ENCODE results near the gene WWC2.

- TF ChIP-seq POLR2AphosphoS5 (IDR thresholded peaks at IDR 0.05; ENCODE audit: low read depth, low read length) (no peak), CTCF (IDR thresholded peaks at IDR 0.05) (no peak)
Observed at GRCh38 chr4:183352546-183352945, 253.5 kb downstream of the WWC2 start.
